ENCODE data around the gene CTBP2. TPM values are rescaled to one million over a fixed set of nuclear protein-coding genes. Genes with fewer than 3 reads are reported as not detected.

CTBP2 gene
- total RNA-seq, 1 experiment from 2014 or later: 212 TPM

DNA sequence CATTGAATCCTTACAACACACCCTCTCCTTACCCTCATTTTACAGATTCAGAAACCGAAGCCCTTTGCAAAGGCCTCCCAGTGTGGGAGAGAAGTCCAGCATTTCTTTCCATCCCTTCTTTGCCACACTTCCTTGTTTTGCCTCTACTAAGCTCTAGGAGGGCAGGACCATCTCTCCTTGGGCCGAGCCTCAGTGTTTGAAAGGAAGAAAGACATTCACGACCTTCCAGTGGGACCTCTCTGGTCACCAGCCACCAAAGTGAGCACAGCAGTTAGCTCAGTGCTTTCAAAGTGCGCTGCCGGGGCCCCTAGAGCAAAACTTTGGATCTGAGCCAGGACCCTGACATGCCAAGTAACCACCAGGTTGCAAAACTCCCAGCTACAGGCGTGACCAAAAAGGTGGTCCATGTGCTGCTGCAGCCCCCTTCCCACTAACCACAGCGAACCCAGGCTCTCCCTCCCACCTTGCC, 12.4 kb downstream of the CTBP2 start:
- Histone ChIP-seq H2BK120ac (ENCODE audit: low read depth, low read length, poor library complexity, severe bottlenecking) (no peak overlapping the region), H4K20me1 (ENCODE audit: control insufficient read depth, insufficient read depth, insufficient read length) (no peaks in the 10 kb centered on the region), H4K8ac (replicated peaks; ENCODE audit: insufficient read length, low read depth, low read length) (no peak overlapping the region), H2BK15ac (ENCODE audit: low read depth, low read length) (no peak overlapping the region), H2AFZ (ENCODE audit: low read length) (no peak overlapping the region), H3K23ac (ENCODE audit: insufficient read length, low read depth, low read length) (no peak overlapping the region), H3K4me1 (ENCODE audit: insufficient read depth, low read length) (peaks cover 24% of the 10 kb centered on the region; the same call in 1 of the 2 replicates), H3K9me3 (ENCODE audit: control insufficient read depth, low read depth, low read length) (no peaks in the 10 kb centered on the region), H3K79me1 (ENCODE audit: insufficient read depth, low read depth, low read length, poor library complexity, severe bottlenecking) (peaks cover 2% of the 10 kb centered on the region), H3K79me2 (ENCODE audit: insufficient read depth, low read length) (peaks cover 80% of the 10 kb centered on the region), H2AK5ac (ENCODE audit: insufficient read length, low read length) (no peak overlapping the region), H2BK20ac (ENCODE audit: low read depth, low read length, poor library complexity, severe bottlenecking) (no peak overlapping the region), H3K9ac (ENCODE audit: extremely low read depth, insufficient read length, low read length) (no peak overlapping the region), H3T11ph (ENCODE audit: low read length) (no peak overlapping the region), H3K4me2 (ENCODE audit: insufficient read depth, insufficient read length, low read length) (no peak overlapping the region), H3K56ac (ENCODE audit: insufficient read length, low read depth, low read length) (no peak overlapping the region), H3K4ac (ENCODE audit: low read depth, low read length) (no peak overlapping the region), H4K91ac (ENCODE audit: insufficient read length, low read depth, low read length) (no peak overlapping the region), H3K23me2 (ENCODE audit: insufficient read length, low read depth, low read length, poor library complexity, severe bottlenecking) (peaks cover 4% of the 10 kb centered on the region), H2BK5ac (ENCODE audit: insufficient read length, low read length) (no peak overlapping the region), H3K27me3 (ENCODE audit: insufficient read depth, low read length) (no peaks in the 10 kb centered on the region), H4K5ac (ENCODE audit: insufficient read length, low read depth, low read length) (no peak overlapping the region), H3K18ac (ENCODE audit: insufficient read length, low read depth, low read length) (no peak overlapping the region), H2BK12ac (ENCODE audit: insufficient read length, low read depth, low read length) (no peak overlapping the region), H3K27ac (ENCODE audit: insufficient read length, low read depth, low read length) (no peak overlapping the region), H3K14ac (ENCODE audit: insufficient read depth, low read length) (no peak overlapping the region)
- H3K27me3 Mint-ChIP-seq (ENCODE audit: low read depth): no peaks in the 10 kb centered on the region
- no CpG with 5 or more reads among the region's 7 CpGs for WGBS (ENCODE audit: extremely low coverage, insufficient read length, low lambda C conversion rate)
- peak overlapping the region in 1 of 2 experiments; percentile 40; a peak in 2 of 5 replicates for H3K4me3 Mint-ChIP-seq
- H3K36me3 Mint-ChIP-seq (ENCODE audit: insufficient read depth in 1 of 3, low read depth in 3 of 3): peaks cover 24 to 55% (median 36%) of the 10 kb centered on the region in 3 experiments; a peak in 6 of 7 replicates
- peak; percentile 23 for DNase-seq
- TF ChIP-seq, protein P1, sequence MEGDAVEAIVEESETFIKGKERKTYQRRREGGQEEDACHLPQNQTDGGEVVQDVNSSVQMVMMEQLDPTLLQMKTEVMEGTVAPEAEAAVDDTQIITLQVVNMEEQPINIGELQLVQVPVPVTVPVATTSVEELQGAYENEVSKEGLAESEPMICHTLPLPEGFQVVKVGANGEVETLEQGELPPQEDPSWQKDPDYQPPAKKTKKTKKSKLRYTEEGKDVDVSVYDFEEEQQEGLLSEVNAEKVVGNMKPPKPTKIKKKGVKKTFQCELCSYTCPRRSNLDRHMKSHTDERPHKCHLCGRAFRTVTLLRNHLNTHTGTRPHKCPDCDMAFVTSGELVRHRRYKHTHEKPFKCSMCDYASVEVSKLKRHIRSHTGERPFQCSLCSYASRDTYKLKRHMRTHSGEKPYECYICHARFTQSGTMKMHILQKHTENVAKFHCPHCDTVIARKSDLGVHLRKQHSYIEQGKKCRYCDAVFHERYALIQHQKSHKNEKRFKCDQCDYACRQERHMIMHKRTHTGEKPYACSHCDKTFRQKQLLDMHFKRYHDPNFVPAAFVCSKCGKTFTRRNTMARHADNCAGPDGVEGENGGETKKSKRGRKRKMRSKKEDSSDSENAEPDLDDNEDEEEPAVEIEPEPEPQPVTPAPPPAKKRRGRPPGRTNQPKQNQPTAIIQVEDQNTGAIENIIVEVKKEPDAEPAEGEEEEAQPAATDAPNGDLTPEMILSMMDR (conservative IDR thresholded peaks at IDR 0.05): no peak
- H3K9me3 Mint-ChIP-seq: no peaks in the 10 kb centered on the region
- peaks cover 80 to 87% of the 10 kb centered on the region in 2 experiments for H3K4me1 Mint-ChIP-seq
- H3K27ac Mint-ChIP-seq: peak overlapping the region; percentile 65 to 91 (median 89); a peak in 5 of 7 replicates
